GM21447 (cell line): ENCODE data around the gene COL6A1.

Source experiments
- ATAC-seq: cut with Tn5 transposase; IDR thresholded peaks from one replicate; pipeline ENCODE4 v1.9.1; 2021; ENCODE audit not compliant: unreplicated experiment

COL6A1 gene, protein sequence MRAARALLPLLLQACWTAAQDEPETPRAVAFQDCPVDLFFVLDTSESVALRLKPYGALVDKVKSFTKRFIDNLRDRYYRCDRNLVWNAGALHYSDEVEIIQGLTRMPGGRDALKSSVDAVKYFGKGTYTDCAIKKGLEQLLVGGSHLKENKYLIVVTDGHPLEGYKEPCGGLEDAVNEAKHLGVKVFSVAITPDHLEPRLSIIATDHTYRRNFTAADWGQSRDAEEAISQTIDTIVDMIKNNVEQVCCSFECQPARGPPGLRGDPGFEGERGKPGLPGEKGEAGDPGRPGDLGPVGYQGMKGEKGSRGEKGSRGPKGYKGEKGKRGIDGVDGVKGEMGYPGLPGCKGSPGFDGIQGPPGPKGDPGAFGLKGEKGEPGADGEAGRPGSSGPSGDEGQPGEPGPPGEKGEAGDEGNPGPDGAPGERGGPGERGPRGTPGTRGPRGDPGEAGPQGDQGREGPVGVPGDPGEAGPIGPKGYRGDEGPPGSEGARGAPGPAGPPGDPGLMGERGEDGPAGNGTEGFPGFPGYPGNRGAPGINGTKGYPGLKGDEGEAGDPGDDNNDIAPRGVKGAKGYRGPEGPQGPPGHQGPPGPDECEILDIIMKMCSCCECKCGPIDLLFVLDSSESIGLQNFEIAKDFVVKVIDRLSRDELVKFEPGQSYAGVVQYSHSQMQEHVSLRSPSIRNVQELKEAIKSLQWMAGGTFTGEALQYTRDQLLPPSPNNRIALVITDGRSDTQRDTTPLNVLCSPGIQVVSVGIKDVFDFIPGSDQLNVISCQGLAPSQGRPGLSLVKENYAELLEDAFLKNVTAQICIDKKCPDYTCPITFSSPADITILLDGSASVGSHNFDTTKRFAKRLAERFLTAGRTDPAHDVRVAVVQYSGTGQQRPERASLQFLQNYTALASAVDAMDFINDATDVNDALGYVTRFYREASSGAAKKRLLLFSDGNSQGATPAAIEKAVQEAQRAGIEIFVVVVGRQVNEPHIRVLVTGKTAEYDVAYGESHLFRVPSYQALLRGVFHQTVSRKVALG

DNA sequence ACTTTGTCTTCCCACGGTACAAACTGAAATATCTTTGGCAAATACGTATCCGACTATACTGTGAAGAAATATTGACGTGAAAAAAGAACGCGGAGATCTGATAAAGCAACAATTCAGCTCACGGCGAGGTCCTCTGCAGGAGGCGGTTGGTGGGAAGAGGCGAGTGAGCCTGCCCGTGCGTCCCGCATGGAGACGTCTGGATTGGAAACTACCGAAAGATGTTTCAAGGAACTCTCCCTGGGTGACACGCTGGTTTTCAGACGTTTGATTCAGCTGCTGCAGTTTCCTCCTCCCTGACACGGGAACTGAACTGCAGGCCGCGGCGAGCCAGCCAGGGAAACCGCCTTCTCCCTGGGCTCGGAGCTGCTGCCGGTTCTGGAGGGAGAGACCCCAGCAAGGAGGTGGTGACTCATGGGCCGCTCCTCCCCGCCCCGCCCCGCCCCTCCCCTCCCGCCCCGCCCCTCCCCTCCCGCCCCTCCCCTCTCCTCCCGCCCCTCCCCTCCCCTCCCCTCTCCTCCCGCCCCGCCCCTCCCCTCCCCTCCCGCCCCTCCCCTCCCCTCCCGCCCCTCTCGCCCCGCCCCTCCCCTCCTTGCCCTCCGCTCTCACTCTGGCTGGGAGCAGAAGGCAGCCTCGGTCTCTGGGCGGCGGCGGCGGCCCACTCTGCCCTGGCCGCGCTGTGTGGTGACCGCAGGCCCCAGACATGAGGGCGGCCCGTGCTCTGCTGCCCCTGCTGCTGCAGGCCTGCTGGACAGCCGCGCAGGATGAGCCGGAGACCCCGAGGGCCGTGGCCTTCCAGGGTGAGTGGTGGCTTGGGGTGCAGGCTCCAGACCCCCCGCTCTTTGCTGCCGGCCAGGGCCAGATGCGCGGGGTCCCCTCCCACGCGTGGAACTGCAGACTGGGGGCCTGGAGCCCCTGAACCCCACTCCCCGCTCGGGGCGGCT lies at the start of gene COL6A1:
COL6A1 (plus strand) TSS at position 620 of the 941 bp plus-strand sequence; CDS start at position 701, 81 bp downstream.
- no peak for ATAC-seq

DNA sequence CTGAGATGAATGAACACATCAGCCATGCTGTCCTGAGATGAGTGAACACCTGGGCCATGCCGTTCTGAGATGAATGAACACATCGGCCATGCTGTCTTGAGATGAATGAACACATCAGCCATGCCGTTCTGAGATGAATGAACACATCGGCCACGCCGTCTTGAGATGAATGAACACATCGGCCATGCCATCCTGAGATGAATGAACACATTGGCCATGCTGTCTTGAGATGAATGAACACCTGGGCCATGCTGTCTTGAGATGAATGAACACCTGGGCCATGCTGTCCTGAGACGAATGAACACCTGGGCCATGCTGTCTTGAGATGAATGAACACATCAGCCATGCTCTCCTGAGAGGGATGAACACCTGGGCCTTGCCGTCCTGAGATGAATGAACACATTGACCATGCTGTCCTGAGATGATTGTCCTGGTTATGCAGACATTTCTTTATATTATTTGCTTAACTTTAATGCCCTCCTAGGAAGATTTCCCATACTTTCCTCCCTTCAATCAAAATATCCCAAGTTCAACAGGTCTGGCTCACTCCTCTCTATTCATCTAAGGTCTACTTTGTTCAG lies 48.6 kb upstream of the COL6A1 start:
- ATAC-seq: no peak

DNA sequence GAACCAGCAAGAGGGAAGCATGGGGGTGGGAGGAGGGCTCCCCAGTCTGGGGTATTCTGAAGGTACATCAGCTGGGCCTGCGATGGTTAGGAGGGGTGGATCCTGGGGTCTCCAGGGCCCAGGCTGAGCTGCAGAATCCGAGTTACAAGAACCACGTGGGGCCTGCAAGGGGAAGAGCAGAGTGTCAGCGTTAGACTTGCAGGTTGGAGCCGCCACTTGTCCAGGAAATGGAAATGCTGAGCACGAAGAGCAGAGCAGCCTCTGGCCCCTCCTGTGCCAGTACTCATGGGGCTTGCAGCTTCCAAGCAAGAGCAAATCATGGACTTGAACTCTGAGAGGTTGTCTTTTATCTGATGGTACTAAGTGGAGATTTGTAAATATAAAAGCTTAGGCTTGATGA lies 47.5 kb upstream of the COL6A1 start:
- no peak for ATAC-seq

DNA sequence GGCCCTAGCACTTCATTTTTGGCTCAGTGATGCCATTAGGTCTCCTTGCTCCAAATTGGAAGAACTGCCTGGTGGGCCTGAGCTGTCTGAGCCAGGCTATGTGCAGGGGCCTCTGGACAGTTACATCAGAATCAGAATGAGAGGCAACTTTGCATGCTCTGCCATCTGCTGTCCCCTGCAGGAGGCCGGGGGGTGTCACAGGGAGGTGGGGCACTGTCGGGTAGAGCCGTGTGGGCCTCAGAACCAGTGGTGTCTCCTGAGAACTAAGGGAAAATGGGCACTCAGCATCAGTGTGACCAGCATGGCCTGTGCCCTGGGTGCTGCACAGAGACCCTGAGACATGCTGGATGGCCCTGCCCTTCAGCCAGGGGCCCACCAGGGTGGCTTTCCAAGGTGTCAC lies 47.0 kb upstream of the COL6A1 start:
- no peak for ATAC-seq

DNA sequence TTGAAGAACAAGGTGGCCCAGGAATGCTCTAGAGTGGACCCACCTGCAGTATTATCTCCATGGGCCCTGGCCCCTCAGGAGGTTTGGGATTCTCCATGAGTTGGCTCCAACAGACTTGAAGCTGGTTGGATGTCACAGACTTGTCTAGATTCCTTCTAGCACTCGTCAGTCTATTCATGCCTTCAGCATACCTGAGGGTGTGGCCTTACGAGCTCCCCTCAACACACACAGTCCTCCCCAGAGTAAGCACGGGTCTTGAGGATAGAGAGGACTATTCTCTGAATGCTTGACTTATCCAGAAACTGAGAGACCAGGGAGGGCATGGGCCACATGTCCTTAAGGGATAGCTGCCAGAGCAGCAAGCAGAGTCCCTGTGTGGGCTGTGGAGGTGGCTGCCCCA lies 45.9 kb upstream of the COL6A1 start:
- no peak for ATAC-seq

DNA sequence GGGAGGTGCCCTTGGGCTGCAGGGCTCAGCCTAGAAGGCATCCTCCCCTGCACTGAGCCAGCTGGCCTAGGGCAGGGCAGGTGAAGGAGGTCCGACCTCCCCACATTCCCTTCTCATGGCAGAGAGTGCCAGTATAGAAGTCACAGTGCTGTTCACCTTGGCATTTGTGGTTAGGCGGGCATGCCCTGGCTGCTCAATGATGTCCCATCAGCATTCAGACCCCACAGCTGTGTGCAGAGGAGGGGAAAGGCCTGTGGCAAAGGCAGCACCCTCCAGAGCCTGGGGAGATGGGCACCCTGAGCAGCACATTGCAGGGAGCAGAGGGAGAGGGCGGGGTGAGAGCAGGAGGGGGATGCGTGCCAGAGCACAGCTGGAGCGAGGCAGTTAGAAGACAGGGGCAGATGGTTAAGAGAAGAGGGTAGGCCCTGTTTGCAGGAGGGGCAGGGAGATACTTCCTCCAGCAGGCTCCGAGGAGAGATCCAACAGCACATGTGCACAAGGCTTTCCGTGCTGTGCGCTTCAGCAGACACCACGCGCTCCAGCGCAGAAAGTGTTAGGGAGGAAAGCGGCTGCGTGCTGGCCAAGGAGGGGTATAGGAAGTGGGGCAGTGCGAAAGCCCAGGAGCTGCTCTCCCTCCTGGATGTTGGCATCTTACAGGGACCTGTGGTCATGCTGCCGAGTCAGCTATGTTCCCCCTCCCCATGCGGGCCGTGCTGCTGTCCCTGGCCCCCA lies 43.7 kb upstream of the COL6A1 start:
- no peak for ATAC-seq

DNA sequence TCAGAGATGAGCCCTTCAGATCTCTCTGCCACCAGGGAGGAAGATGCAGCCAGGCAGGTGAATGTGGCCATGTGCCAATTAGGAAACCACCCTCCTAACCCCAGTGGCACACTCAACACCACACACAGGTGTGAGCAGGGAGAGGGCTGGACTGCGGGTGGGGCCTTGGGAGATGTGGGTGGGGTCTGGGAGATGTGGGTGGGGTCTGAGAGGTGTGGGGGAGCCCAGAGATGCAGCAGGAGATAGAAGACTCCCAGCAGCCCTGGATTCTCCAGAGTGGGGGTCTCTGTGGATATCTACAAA lies 43.2 kb upstream of the COL6A1 start:
- no peak for ATAC-seq

DNA sequence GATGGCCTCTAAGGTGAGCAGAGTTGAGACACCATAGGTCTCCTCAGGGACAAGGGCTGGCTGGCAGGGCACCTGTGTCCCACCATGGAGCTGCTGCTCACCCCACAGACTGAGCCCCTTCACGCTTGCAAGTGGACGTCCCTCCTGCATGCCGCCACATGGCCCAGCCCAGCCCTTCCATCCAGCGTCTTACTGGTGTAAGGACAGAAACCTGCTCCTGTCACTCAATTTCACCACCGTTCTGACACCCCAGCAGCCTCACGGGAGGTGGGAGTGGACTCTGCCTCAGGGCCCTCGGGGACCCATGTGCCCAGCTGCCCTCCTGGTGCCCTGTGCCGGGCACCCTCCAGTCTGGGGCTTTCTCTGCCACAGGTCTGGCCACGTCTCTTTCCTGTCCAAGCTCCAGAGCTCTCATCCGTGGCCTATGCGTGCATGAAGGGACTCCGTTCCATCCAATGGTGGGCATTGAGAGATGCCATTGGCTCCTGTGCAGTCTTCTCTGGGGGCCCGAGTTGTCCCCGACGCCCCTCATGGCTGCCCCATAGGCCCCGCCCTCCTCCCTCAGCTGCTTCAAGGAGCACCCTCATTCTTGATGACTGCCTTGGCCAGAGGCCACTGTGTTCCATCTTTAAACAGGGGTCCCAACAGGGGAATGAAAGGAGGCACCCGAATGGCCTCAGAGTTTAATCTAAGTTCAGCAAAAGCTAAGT lies 42.6 kb upstream of the COL6A1 start:
- no peak for ATAC-seq

DNA sequence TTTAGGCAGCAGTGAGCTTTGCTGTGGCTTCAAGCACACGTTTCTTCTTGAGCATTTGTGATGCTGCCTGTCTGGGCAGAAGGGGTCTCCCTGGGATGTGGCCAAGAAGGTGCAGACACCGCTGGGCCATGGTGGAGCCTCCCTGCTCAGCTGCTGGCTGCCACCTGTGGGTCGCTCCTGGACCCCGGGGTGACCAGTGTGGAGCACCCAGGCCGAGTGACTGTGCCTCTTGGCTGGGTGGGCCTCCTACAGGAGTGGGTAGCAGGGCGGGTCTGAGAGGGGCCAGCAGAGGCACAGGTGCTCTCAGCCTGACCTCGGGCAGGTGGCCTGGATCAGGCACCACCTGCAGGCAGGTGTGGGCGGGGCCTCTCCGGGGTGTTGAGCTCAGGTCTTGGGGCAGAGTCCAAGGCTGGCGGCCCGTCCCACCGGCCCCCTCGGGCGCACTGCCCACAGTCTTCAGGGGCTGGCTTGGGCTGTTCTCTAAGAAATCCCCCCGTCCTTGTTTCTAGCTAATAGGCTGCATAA lies 42.0 kb upstream of the COL6A1 start:
- ATAC-seq: no peak

DNA sequence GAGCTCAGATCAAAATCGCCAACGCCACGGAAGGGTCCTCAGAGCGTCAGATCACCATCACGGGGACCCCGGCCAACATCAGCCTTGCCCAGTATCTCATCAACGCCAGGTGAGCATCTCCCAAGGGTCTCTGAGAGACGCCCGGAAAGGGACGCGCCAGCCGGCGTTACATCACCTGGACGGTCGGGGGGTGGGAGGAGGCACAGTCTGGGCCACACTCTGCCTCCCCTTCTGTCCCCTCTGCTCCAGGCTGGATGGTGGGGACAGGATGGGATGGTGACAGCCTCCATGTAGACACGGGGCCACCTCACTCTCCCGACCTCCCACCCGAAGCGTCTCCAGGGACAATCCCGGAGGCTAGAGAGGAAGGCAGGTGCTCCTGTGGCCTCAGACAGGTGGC lies 41.5 kb upstream of the COL6A1 start:
- no peak for ATAC-seq

DNA sequence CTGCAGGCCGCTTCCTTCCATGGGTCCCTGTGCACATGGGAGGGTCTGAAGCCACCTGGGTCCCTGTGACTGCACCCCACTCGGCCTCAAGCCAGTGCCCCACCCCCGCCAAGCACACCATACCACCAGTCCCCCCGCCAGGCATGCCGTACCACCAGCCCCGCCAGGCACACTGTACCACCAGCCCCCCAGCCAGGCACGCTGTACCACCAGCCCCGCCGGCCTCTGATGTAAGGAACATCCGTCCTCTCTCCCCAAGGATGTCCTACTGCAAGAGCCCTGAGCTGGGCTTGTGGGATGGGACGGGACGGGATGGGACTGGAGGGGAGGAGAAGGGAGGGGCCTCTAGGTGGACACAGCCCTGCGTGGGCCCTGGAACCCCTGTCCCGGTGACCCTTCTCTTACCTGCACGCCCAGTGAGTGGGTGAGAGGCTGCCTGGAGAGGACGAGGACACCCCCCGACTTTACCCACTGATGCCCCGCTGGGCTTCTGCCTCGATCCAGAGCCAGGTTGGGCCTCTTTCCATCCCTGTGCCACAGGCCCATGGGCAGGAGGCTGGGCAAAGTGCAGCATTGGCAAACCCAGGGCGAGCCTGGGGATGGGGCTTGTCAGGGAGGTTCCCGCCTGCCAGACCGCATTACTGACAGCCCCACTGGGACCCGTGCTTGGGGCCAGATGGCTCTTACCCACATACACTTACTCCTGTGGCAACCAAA lies 40.8 kb upstream of the COL6A1 start:
- ATAC-seq: no peak

DNA sequence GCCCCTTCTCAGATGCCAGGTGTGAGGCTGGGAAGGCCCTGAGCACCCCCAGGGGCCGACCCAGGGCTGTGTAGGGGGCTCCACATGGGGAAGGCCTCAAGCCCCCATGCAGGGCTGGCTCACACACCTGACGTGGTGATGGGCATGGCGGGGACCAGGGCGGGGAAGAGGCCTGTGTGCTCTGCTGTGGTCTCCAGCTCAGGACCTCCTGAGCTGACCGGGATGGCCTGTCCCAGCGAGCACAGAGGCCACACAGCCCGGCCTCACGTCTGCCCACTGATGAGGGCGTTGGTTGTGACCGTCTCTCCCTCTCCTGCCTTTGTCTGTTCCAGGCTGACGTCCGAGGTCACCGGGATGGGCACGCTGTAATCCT lies 40.2 kb upstream of the COL6A1 start:
- no peak for ATAC-seq

DNA sequence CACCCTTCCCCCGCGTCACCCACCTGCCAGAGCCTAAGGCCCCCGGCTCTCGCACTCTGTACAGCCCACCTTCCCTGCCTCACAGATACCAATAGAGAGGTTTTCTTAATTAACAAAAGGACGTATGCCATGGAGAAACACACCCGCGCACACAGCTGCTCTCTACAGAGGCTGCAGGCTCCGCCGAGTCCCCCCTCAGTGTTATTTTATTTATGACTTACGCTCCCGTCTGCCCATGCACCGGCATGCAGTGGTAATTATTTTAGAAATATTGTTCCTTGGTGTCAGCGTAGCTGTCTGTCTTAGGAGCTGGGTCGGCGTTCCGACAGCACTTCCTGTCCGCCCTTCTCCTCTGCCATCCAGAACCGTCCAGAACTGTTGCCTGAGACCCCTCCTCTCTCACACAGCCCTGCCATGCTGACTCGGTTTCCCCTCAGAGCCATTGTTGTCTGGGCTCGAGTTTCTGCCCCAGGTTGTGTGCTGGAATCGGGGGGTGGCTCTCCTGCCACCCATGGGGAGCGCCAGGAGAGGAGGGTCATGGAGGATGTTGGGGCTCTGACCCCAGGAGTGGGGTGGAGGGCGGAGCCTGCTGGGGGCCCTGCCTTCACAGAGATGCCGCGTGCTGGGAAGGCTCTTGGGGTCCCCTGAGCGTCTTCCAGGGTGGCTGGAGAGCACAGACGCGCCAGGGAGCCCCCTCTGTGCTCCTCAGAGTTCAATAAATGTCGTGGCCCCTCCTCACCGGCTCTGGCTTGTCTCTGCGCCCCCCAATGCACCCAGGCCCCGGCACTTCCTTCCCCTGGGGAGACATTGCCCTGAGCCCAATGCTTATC lies 39.6 kb upstream of the COL6A1 start:
- no peak for ATAC-seq

DNA sequence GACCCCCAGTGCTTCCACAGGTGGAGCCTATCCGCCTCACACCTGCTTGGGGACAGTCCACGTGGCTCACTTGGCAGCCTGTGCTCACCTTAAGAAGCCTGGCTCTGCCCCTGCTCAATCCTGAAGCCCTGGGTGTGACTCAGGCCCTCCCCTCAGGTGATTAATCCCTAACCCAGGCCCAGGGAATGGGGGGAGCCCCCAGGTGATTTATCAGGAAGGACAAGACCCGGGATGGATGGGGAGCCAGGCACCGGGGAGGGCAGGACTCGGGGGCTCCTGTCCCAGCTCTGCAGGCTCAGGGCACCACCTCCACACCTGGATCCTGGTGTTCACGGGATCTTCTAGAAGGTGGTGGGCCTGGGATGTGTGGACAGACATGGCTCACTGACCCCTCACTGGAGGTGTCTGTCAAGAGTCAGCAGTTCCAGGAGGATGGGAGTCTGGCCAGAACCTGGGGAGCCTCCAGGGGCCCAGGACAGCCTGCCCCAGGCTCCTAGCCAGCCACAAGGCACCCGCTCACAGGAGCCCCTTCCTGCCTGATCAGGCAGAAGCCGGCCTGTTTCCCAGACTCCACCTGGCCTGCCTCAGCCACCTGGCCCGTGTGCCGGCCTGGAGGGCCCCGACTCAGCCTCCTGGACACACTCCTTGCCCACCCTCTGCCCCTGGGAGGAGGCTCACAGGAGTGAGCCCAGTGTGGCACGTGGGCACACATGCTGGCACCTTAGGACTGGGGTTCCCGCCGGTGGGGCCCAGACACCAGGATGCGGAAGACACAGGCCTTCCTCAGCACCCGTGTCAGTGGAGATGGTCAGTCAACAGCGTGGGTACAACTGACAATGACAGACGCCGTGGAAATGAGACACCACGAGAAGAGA lies 38.6 kb upstream of the COL6A1 start:
- ATAC-seq: no peak

DNA sequence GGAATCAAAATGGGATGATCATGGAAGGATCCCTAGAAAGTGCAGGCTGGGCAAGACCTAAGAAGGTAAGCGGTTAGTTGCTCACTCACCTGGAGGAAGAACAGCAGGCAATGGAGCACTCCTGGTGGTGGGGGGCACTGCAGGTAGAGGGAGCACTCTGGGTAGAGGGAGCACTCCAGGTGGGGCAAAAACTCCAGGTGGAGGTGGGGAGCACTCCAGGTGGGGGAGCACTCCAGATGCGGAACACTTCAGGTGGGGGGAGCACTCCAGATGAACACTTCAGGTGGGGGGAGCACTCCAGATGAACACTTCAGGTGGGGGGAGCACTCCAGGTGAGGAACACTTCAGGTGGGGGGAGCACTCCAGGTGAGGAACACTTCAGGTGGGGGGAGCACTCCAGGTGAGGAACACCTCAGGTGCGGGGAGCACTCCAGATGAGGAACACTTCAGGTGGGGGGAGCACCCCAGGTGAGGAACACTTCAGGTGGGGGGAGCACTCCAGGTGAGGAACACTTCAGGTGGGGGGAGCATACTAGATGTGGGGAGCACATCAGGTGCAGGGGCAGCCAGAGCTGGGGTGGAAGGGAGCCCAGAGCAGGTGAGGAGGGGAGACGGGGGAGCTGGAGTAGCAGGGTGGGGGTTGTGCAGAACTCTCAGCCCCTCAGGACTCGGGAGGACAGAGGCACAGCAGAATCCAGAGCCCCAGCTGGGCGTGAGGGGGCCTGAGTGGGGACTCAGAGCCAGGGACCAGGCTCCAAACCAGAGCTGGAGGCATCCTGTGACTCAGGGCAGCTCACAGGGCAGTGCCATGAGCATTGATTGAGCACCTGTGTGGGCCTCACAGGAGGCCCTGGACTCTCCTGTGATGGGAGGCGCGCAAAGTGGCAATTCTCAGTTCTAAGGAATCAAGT lies 37.7 kb upstream of the COL6A1 start:
- ATAC-seq: no peak

DNA sequence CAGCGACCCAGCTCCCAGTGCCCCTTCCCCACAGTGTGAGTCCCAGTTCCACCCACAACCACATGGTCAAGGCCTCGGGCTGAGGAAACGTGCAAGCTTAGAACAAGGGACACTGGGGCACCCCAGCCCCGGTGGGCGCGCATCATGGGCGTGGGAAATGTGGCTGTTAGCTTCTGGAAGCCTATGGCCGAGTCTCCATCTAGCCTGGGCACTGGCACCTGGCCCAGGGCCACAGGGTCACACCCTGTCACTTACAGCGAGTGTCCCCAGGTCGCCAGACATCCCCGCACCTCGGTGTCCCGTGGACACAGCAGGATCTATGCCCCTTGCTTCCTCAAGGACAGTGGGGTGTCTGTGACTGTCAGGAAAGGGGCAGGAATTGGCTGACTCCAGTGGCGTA lies 37.0 kb upstream of the COL6A1 start:
- no peak for ATAC-seq
